HG03575 (cell line): ENCODE results near the gene PCDHA3.
"Not testable (repeated sequence)": the region's sequence is repeated elsewhere in the genome, so short reads cannot be mapped to it uniquely, and the experiment has no call there.

Experiments
- ATAC-seq: cut with Tn5 transposase; IDR thresholded peaks from one replicate; pipeline ENCODE4 v1.9.1; 2021; ENCODE audit not compliant: unreplicated experiment, insufficient number of reproducible peaks, low FRiP score; ENCODE audit errors: extremely low read depth

The PCDHA3 gene

GRCh38 chr5:140808241-140808888 lies 7.5 kb downstream of the PCDHA3 start:
- ATAC-seq: not testable (repeated sequence)

GRCh38 chr5:140808889-140809291 lies 8.0 kb downstream of the PCDHA3 start:
- no peak for ATAC-seq

GRCh38 chr5:140821375-140822280 lies 20.8 kb downstream of the PCDHA3 start, which contains the start of gene PCDHA5:
TSS of gene PCDHA5 (plus strand) at chr5:140821613.
- ATAC-seq: no peak

GRCh38 chr5:140822281-140822629 lies 21.4 kb downstream of the PCDHA3 start:
- ATAC-seq: no peak

- ATAC-seq: not testable (repeated sequence)
These were observed 22.1 kb downstream of the PCDHA3 start for GRCh38 chr5:140822969-140823368.

- no peak for ATAC-seq
These were observed 22.6 kb downstream of the PCDHA3 start for GRCh38 chr5:140823475-140823874.

GRCh38 chr5:140827704-140828361 lies 27.0 kb downstream of the PCDHA3 start, which contains the start of gene PCDHA6:
TSS of gene PCDHA6 (plus strand) at chr5:140827960. CDS start at chr5:140828092, 132 bp downstream.
- ATAC-seq: no peak

GRCh38 chr5:140828362-140828737 lies 27.5 kb downstream of the PCDHA3 start:
- ATAC-seq: no peak

GRCh38 chr5:140829511-140830501 lies 28.9 kb downstream of the PCDHA3 start:
- not testable (repeated sequence) for ATAC-seq

- ATAC-seq: no peak
These were observed 33.1 kb downstream of the PCDHA3 start, which contains the start of gene PCDHA7 for GRCh38 chr5:140833993-140834392. TSS of gene PCDHA7 (plus strand) at chr5:140834269. CDS start at chr5:140834384, 115 bp downstream.

- not testable (repeated sequence) for ATAC-seq
These were observed 33.7 kb downstream of the PCDHA3 start for GRCh38 chr5:140834439-140835008.

- ATAC-seq: no peak
These were observed 35.0 kb downstream of the PCDHA3 start for GRCh38 chr5:140835622-140836510.

- ATAC-seq: no peak
These were observed 40.4 kb downstream of the PCDHA3 start, which contains the start of gene PCDHA8 for GRCh38 chr5:140840978-140841962. TSS of gene PCDHA8 (plus strand) at chr5:140841187. CDS start at chr5:140841322, 135 bp downstream.

- ATAC-seq: no peak
These were observed 42.2 kb downstream of the PCDHA3 start for GRCh38 chr5:140842798-140843733.
